HG03457 (cell line): ENCODE results near the gene GPR75.

Experiments used
- ATAC-seq: cut with Tn5 transposase; IDR thresholded peaks from one replicate; pipeline ENCODE4 v1.9.1; 2021; ENCODE audit warnings: moderate number of reproducible peaks; ENCODE audit not compliant: unreplicated experiment

The GPR75 gene

DNA sequence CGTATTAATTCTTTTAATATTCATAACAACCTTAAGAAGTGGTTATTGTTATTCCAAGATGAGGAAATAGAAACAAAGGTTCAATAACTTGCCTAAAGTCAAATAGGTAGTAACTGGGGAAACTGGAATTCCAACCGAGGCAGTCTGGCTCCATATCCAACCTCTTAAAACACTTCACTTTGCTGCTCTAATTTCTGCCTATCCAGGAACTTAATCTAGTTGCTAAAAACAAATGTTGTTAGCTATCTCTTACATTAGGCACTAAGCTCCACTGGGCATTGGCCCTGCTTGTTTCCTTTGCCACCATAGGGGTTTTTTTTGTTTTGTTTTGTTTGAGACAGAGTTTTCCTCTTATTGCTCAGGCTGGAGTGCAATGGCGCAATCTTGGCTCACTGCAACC, 48.2 kb downstream of the GPR75 start:
- no peak for ATAC-seq
